Forelimb muscle (tissue), 1 donor: ENCODE measurements around the gene ESPNL. TPM values are rescaled to one million over a fixed set of nuclear protein-coding genes. Genes with fewer than 3 reads are reported as not detected.

ENCODE experiments used
- DNase-seq: peaks from one replicate; pipeline ENCODE4 v3.0.0-alpha.2; 2013; ENCODE audit warnings: low read depth
- polyA plus RNA-seq: library from polyadenylated mRNA; unstranded; fragments of 120-200 nt; gene quantifications from one replicate; pipeline ENCODE4 v1.2.1, GENCODE V29; 2013; ENCODE audit not compliant: insufficient read length

Gene ESPNL
- polyA plus RNA-seq, 1 donor = 2.6 TPM

DNA sequence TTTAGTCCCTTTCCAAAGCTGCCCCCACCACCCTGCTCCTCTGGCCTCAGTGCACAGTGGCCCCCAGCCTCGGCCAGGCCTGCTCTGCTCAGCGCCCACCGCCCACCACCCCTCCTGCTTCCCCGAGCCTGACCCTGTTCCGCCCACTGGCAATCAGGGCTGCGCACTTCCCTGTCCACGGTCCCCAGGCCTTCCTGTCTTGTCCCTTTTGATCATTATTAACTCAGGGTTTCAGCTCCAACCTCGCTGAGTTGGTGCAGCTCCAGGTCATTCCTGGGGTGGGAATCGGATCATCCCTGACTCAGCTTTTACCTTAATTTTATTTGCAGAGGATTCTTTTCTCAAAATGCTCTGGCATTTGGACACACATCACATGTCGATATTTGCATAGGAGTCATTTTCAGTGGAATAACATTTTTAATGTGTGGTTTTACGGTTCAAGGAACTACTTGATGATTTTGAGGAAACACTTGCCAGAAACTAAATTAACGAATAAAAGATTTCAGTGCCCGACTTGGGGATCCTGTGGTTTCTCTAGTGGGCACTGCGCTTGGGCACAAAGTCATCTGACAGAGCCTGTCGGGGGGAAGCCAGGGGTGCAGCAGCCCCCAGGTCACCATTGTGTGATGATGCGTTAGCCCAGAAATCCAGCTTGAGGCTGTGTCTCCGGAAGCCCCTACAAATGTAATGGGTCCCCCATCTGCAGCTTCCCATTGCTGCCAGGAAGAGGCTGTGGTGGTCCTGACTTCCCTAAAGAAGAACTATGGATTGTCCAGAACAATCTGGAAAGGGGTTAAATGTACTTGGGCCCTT is 1.0 kb upstream of the ESPNL start:
- DNase-seq = no peak

DNA sequence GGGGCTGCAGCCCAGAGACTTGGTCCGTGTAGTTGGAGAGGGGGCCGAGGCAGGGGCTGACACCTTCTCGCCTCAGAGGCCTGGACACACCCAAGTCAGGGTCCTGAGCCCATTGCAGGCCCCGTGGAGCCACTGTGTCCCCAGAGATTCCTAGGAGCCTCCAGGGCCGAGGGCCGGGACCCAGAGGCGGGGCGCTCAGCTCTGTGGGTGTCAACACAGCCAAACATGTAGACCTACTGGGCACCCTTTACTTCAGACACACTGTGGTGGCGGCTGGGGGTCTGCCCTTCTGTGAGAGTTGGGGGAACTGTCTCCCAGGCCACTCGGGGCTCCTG is 459 bp upstream of the ESPNL start:
- DNase-seq = no peak

DNA sequence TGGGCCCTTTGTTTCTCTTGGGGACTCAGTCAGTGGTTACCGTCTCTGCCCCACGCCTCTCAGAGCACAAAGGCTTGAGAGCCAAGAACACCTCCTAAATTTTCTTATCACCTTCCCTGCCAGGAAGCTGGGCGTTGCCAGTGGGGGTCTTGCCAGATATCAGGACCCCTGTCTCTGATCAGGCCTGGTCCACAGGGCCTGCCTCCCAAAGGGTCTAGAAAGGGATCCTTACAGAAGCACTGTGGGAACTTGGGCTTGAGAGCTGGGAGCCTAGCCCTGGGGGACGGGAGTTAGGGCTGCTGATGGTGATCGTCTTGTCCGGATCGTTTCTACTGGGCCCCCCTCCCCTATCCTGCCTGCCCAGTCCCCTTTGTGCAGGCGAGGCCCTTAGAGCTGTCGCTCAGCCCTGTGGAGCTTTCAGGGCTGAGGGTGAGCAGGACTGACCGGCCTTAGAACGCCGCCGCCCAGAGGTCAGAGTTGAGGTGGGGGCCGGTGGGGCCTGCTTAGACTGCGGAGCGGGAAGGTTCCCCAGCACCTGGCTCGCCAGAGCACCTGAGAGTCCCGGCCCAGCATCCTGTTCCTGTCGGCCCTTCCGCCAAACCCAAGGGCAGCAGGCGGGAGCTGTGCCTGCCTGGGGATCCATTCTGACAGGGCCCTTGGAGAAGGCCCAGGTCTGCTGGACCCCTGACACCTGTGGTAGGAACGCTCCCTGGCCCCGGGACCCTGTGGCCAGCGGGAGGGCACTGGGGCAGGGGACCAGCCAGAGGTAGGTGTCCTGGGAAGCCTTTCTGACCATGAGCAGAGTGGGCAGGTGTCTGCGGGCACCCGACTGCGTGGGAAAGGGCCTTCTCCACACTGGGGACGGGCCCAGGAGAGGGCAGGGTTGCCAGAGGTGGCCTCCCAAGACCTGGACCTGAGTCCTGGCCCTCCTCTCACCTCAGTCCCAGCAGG is 956 bp downstream of the ESPNL start:
- no peak for DNase-seq

DNA sequence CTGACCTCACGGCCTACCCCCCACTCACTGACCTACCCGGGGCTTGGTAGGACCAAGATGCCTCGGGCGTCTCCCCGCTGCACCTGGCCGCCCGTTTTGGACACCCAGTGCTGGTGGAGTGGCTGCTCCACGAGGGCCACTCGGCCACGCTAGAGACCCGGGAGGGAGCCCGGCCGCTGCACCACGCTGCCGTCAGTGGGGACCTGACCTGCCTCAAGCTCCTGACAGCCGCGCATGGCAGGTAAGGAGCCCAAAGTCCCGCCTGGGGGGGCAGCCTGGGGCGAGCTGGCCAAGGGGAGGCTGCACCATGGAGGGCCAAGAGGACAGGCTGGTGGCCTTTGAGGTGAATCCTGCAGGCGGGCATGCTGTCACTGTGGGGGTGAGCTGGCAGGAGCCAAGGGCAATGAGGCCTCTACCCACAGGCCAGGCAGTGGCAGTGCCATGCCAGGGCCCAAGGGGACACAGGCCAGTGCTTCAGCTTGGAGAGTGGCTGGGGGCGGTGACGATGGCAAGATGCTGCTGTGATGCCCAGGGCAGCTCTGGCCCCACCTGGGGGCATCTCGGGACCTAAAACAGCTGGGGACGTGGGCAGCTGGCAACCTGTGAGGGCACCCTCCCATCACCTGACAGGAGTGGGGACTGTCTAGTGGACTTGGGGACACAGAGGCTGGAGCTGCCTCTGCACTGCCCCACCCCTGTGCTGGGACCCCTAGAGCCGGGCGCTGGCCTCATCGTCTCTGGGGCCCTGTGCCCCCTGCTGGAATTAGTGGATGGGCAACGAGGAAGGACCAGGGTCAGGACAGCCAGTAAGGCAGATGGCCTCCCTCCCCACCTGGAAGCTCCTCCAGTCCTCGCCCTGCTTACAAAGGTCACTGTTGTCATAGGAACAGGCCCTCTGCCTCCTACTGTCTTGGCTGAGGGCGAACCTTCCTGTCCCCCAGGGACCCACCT is 2.0 kb downstream of the ESPNL start:
- no peak for DNase-seq

DNA sequence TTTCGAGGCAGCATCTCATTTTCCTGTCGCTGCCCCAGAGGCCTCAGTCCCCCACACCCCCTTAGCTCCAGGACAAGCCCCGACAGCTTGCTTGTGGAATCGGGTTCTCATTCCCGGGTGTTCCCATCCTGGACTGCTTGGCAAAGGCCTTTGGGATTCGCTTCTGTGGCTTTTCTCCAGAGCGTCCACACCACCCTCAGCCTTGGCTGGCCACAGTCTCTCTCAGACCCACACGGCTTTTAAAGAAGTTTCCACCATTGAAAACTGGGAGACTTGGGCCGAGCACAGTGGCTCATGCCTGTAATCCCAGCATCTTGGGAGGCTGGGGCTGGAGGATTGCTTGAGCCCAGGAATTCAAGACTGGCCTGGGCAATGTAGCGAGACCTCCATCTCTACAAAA is 2.7 kb downstream of the ESPNL start:
- DNase-seq = no peak

DNA sequence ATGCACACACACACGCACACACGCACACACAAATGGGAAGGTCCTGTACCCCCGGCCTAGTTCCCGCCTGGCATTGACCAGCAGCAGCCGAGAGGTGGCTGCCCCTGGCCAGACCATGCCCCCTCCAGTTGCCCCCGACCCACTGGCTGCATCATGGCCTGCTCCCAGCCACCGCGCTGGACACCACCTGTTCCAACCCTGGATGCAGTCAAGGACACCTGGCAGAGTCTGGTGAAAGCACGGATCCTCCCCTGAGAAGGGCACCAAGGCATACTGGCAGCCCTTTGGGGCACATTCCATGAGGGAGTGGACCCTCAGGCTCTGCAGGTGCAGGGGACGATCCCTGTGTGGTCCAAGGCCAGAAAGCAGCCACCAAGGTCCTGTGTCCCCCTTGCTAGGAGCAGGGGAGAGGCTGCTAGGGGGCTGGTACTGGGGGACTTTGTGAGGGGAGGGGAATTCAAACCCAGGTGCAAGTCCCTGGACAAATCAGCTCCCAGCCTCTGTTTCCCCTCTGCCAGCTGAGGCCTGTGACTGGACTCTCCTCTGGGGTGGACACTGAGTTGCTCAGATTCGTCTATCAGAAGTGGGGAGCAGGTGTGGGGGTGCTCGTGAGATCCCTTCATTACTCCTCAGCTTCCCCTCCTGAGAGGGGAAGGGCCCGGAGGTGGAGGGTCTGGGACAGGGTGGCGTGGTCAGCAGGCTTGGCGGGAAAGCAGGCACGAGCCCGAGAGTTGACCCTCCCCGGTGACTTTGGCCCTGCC is 3.5 kb downstream of the ESPNL start:
- DNase-seq = no peak

DNA sequence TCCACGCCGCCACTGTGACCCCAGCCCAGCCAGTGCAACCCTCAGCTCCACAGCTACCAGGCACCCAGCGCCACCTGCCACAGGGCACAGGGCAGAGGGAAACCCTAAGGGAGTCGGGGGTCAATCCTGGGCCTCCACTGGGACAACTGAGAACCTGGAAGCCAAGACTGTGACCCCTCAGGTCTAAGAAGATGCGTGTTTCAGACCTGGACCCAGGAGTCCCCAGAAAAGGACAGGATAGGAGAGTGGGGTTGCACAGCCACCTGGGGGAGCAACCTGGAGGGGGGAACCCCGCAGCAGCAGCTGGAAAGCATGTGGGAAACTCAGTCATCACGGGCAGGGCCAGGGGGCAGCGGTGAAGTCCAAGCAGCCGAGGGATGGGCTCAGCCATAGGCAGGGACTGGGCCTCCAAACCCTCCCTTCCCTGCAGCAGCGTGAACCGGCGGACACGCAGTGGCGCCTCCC is 4.1 kb downstream of the ESPNL start:
- DNase-seq = no peak

DNA sequence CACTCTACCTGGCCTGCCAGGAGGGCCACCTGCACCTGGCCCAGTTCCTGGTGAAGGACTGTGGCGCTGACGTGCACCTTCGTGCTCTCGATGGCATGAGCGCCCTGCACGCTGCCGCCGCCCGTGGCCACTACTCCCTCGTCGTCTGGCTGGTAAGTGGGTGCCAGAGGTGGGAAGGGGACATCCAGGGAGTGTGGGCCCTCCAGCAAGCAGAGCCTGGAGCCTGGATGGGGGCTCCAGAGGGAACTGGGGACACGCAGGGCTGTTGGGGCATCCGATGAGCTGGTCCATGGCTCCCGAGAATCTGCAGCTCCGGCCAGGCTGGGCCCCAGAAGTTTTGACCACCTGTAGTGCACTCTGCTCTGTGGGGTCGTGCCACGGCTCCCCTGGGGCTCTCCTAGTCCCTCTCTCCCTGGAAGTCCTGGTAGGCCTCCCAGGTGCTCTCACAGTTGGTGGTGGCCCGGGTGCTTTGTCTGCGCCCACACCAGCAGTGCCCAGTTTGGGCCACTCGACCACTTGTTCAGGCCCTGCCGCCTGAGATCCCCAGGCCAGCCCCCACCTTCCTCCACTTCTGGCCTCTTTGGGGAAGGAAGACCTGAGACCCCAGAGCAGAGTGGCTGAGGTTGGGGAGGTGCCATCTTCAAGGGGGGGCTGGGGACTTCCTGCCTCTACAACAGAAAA is 4.7 kb downstream of the ESPNL start:
- DNase-seq = no peak

DNA sequence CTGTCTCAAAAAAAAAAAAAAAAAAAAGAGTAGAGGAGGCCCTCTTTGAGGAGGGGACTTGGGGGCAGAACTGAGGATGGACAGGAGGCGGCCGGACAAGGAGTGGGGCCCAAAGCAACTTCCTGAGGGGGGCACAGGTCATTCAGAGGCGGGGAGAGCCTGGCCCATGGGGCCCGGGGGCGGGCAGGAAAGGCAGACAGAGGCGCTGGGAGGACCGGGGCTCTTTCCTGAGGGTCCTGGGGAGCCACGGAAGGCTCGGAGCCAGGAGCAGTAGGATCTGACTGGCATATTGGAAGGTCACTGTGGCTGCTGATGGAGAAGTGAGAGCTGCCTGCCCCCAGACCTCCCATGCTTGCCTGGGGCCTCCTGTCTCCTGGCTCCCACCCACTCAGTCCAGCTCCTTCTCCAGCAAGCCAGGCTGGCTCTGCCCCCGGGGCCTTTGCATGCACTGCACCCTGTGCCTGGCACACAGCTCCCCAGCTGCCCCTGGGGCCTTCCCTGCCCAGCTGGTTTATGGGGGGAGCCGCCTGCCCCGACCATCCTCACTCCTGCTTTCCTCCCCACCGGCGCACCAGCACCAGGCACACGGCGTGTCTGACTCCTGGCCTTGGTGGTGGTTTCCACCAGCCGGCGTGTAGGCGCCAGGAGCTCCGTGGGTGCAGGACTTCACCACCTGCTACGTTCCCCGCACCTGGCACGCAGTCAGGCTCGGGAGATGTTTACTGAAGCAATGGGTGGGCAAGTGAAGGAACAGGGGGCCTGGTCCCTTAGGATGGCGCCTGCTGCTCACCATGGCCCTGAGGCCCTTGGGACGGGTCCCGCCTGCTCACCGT is 5.6 kb downstream of the ESPNL start:
- DNase-seq = no peak

DNA sequence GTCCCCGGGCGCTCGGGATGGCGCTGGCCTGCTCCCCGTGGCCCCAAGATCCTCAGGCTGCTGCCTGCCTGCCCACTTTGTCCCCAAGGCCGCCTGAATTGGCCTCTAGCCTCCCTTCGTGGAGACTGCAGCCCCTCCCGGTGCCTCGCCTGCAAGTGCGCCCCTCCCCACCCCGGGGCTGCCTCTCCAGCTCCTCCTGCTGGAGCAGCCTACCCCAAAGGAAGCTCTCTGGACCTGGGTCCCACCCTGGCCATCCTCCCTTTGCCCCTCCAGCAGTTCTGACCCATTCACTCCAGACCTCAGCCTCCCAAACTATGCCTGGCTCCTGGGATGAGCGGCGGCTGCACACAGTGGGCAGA is 6.2 kb downstream of the ESPNL start:
- no peak for DNase-seq

DNA sequence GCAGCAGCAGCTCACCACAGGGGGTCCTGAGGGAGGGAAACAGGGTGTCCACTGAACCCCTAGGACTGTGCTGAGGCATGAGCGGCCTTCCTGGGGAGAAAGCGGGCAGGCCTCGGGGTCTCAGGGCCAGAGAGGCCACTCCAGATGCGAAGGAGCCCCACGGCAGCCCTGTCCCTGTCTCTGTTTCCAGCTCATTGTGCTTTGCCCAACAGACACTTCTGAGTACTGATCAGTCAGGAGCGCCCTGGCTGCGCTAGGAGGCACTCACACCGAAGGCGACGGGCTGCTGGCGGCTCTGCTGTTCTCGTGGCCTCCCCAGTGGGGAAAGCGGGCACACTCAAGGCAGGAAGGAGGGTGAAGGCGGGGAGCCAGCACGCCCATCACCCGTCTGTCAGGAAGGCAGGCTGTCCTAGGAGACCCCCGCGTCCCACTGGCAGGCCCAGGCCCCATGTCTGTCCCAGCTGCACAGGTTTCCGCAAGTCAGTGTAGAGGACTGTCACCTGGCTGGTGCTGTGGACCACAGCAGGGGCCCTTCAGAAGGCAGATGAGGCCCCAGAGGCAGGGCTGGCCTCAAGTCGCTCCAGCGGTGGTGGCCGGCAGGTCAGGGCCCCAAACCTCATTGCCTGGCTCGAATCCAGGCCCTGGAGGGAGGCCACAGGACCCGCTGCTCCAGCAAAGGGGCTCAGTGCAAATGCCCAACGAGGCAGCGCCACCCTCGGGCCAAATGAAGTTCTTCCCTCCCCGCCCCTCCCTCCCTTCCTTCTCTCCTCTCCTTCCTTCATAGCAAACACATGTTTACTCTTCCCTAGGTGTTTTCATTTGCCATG is 6.8 kb downstream of the ESPNL start:
- no peak for DNase-seq

DNA sequence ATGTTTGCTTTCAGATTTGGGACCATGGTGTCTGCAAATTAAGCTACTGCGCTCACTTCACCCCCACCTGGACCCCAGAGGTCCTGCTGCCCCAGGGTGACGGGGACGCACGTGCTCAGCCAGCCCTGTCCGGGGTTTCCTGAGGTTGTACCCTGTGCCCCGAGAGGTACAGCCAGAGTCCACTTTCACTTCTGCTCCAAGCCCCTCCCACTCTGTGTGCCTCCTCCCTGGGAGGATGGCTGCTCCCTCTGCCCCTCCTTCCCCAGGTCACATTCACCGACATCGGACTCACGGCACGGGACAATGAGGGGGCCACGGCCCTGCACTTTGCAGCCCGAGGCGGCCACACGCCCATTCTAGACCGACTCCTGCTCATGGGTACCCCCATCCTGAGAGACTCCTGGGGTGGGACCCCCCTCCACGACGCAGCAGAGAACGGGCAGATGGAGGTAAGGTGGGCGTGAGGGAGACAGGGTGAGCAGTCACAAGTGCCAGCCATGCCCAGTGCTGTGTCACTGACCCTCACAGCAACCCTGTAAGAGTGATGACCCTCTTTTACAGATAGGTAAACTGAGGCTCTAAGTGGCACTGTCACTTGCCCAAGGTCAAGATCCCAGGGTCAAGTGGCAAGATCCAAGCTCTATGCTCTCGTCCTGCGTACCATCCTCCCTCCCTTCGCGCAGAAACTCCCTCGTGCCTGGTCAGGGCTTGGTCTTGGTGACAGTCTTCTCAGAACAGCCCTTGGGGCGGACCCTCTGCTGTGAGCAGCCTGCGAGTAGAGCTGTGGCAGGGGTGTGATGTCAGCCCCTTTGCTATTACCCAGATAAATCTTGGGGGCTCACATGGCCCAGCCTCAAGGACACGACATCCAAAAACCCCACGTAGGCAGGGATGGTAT is 7.6 kb downstream of the ESPNL start:
- no peak for DNase-seq

DNA sequence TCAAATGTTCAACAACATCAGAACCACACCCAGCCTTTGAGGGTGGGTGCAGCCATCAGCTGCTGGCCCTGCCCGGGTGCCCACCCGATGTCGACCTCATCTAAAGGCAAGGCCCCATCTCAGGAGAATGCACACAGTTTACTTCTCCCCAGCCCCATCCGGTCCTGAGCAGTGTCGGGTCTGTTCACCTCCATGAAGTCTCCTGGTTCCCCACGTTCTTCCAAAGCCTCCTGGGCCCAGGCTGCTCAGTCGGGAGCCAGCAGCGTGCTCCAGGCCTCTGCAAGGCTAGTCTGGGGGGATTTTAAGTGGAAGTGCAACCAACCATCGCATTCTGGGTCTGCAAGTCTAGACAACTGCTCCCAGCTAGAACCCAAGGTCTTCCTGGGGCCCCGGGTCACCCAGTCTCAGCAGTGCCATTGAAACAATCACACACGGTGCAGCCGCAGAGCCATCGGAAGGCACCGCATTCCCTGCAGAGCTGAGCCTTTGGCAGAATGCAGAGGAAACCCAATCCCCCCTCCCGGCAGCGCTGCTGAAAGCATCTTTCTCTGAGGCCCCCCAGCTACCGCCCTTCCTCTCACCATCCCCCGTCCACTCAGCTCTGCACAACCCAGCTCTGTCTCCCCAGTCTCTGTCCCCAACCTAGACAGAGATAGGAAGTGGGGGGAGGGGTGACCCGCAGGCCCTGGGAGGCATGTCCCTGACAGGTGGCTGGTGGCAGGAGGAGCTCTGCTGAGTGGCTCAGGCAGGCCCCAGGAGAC is 8.5 kb downstream of the ESPNL start:
- no peak for DNase-seq

DNA sequence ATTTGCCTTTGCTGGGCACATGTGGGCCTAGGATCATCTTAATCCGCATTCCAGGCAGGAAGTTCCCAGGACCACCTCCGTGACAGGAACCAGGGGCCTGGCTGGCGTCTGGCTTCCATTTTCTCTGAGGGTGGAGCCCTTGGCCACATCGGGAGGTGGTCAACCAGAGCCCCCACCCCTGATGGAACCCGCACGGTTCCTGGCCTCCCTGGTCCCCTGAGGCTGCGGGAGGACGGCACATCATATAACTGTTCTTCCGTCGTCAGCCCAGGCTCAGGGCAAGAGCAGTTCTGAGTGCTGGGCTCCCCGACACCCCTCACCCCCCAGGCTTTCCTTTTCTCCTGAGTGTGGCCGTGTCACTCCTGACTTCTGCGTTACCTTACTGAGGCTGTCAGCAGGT is 13.5 kb downstream of the ESPNL start:
- DNase-seq = no peak

DNA sequence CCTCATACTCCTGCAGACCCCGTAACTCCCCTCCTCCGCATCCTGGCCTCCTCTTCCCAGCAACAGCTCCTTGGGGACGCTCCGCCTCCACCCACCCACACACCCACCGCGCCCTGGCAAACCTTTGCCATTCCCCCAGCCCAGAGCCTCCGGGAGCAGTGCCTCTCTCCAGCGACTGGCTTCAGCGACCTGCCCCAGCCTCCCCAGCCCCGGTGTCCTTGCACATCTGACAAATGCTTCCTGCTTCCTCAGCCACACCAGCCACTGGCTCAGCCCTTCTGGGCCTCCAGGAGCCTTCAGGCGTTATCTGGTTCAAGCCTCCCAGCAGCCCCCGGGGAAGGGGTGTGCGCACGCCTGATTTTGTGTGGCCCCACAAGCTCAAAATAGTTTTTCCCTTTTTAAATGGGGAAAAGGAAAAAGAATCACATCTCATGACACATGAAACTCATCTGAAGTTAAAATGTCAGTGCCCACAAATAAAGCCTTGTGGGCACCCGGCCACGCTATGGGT is 14.2 kb downstream of the ESPNL start:
- DNase-seq = no peak

DNA sequence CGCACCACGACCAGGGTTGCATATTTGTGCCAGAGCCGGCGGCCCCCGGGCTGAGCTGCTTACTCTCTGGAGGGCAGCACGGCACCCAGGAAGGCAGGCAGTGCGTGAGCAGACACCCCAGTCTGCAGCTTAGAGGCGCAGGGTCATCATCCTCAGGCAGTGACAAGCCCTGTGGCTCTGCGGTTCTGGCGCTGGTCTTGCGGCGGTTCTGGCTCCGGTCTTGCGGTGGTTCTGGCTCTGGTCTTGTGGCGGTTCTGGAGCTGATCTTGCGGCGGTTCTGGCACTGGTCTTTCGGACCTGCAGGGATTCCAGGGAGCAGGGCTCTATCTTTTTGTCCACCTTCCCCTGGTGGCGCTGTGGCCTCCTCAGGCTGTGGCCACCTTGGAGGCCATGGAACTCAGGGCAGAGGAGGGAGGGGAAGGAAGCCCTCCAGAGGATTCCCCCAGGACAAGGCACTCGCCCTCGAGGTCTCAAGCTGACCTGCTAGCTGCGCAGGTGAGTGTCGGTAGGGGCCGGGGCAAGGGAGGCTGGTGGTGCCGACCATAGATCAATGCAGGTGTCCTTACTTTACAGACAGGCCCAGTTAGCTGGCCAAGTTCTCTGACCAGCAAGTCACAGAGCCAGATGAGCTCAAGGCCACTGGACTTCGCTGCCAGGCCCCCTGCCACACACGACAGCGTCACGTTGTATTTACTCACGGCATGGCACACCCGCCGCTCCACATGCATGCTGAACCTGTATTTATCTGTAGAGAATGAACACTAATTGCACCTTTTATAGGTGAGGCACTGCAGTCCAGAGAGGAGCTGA is 14.9 kb downstream of the ESPNL start:
- no peak for DNase-seq
